Gastroesophageal sphincter (tissue), 3 donors: ENCODE data around the gene BRINP3.

Source experiments
- POLR2A ChIP-seq, 2 donors: fragments of 450-650 bp; IDR thresholded peaks; one replicate each; pipeline ENCODE4 v1.6.1; 2017; ENCODE audit warnings: antibody characterized with exemption in 2 of 2, mild to moderate bottlenecking in 2 of 2, moderate library complexity in 1 of 2
- POLR2AphosphoS5 ChIP-seq: sonication (generic); formaldehyde crosslinking; IDR thresholded peaks from one replicate; pipeline ENCODE4 v1.6.1; 2017; ENCODE audit warnings: antibody characterized with exemption
- TF ChIP-seq, protein P1 (sequence below), 4 experiments: fragments of 200-600 bp in 2 of 4; fragments of 450-650 bp in 2 of 4; sonication (generic) in 1 of 4; IDR thresholded peaks; one replicate each; pipeline ENCODE4 v1.5.1; 2017 to 2019; ENCODE audit warnings: antibody characterized with exemption in 4 of 4, mild to moderate bottlenecking in 2 of 4, moderate library complexity in 2 of 4

GRCh38 chr1:190140644-190141043 lies 337.0 kb downstream of the BRINP3 start:
- TF ChIP-seq, protein P1, sequence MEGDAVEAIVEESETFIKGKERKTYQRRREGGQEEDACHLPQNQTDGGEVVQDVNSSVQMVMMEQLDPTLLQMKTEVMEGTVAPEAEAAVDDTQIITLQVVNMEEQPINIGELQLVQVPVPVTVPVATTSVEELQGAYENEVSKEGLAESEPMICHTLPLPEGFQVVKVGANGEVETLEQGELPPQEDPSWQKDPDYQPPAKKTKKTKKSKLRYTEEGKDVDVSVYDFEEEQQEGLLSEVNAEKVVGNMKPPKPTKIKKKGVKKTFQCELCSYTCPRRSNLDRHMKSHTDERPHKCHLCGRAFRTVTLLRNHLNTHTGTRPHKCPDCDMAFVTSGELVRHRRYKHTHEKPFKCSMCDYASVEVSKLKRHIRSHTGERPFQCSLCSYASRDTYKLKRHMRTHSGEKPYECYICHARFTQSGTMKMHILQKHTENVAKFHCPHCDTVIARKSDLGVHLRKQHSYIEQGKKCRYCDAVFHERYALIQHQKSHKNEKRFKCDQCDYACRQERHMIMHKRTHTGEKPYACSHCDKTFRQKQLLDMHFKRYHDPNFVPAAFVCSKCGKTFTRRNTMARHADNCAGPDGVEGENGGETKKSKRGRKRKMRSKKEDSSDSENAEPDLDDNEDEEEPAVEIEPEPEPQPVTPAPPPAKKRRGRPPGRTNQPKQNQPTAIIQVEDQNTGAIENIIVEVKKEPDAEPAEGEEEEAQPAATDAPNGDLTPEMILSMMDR (IDR thresholded peaks at IDR 0.05), result no peak
- TF ChIP-seq POLR2AphosphoS5 (no peak), POLR2A (IDR thresholded peaks at IDR 0.05) (no peak)
